GM18499 (cell line): Measurements from ENCODE around the gene SDHAF2.

ENCODE experiments used
- ATAC-seq: cut with Tn5 transposase; IDR thresholded peaks from one replicate; pipeline ENCODE4 v1.9.1; 2021; ENCODE audit warnings: moderate number of reproducible peaks; ENCODE audit not compliant: insufficient read depth, unreplicated experiment

The SDHAF2 gene

GRCh38 chr11:61494381-61494961 lies 64.5 kb downstream of the SDHAF2 start:
- no peak for ATAC-seq

GRCh38 chr11:61495801-61496601 lies 66.1 kb downstream of the SDHAF2 start:
- no peak for ATAC-seq
